ENCODE data around the gene NME7.
A peak's percentile ranks its signal among the peaks of the same experiment; 100 is the strongest.

The NME7 gene

DNA sequence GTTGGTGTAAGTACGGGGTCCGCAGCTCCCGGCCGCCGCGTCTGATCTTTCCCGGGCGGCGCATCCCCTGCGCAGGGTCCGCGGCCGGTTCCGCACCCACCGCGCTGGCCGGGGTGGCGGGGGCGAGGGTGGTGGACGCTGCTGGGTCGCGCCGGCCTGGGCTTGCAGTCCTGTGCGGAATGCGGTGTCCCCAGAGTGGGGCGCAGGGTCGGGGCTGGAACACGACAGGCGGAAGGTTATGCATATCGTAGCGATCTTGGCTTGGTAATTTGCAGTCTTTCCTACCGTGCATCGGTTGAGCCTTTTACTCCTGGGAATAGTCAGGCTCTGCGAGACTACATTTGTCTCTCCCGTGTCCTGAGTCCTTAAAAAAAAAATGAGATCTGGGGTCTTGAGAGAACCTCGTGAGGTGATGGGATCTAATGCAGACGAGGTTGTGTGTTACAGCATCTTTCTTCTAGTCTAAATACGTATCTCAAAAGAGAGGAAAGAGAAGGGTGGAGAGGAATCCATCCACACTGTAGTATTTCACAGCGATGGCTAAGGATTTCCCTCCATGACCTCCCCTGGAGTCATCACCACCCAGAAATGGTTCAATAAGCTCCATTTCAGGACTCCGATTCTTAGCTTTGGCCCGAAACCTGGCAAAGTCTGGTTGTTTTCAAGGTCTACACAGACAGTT, 260.5 kb downstream of the NME7 start:
- in situ Hi-C loops (cut with HindIII; ENCODE audit: low sequenced_read_pairs), result loop anchor here (25.0 kb wide), 1 partner anchor 470 kb away; no protein-coding TSS in a partner anchor
- TF ChIP-seq, protein P1, sequence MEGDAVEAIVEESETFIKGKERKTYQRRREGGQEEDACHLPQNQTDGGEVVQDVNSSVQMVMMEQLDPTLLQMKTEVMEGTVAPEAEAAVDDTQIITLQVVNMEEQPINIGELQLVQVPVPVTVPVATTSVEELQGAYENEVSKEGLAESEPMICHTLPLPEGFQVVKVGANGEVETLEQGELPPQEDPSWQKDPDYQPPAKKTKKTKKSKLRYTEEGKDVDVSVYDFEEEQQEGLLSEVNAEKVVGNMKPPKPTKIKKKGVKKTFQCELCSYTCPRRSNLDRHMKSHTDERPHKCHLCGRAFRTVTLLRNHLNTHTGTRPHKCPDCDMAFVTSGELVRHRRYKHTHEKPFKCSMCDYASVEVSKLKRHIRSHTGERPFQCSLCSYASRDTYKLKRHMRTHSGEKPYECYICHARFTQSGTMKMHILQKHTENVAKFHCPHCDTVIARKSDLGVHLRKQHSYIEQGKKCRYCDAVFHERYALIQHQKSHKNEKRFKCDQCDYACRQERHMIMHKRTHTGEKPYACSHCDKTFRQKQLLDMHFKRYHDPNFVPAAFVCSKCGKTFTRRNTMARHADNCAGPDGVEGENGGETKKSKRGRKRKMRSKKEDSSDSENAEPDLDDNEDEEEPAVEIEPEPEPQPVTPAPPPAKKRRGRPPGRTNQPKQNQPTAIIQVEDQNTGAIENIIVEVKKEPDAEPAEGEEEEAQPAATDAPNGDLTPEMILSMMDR (IDR thresholded peaks at IDR 0.05; ENCODE audit: low read depth, low read length, missing control alignments), result no peak
- peak overlapping the region; percentile 87 for H3K4me3 ChIP-seq (ENCODE audit: low read depth, low read length)
- DNase-seq (ENCODE audit: low read depth), result no peak

DNA sequence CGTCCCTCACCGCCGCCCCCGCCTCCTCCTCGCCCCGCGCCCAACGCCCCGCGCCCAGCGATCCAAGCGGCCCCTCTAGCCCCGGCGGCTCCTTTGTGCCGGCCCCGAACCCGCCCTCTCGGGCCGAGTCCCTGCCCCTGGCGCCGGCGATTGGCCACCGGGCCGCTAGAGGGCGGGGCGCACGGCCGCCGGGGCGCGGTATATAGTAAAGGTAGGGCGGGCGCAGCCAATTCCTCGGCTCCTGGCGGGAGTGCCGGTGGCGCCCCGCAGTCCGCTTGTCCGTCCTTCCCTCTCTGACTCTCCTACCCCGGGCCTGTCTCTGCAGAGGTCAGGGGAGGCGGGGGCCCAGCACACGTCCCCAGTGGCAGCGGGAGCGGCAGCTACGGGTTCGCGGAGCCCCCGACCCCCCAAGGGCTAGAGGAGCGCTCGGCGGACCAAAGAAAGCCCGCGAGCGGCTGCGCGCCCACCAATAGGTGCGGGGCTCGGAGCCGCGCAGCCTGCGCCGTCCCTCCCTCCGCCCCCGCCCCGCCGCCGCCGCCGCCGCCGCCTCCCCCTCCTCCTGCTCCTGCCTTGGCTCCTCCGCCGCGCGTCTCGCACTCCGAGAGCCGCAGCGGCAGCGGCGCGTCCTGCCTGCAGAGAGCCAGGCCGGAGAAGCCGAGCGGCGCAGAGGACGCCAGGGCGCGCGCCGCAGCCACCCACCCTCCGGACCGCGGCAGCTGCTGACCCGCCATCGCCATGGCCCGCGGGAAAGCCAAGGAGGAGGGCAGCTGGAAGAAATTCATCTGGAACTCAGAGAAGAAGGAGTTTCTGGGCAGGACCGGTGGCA, 261.3 kb downstream of the NME7 start, which contains the start of gene ATP1B1:
Gene ATP1B1, plus strand, starts transcription at position 596 of the 826 bp plus-strand sequence. Its CDS starts 140 bp downstream, at position 736.
- in situ Hi-C loops (cut with HindIII; ENCODE audit: low sequenced_read_pairs), result loop anchor here (25.0 kb wide), 1 partner anchor 469 kb away; no protein-coding TSS in a partner anchor
- TF ChIP-seq, protein P1 (IDR thresholded peaks at IDR 0.05; ENCODE audit: low read depth, low read length, missing control alignments), result peak; percentile 41
- peak; percentile 45 for DNase-seq (ENCODE audit: low read depth)
- H3K4me3 ChIP-seq (ENCODE audit: low read depth, low read length), result peak within 1 kb of the TSS; percentile 87

DNA sequence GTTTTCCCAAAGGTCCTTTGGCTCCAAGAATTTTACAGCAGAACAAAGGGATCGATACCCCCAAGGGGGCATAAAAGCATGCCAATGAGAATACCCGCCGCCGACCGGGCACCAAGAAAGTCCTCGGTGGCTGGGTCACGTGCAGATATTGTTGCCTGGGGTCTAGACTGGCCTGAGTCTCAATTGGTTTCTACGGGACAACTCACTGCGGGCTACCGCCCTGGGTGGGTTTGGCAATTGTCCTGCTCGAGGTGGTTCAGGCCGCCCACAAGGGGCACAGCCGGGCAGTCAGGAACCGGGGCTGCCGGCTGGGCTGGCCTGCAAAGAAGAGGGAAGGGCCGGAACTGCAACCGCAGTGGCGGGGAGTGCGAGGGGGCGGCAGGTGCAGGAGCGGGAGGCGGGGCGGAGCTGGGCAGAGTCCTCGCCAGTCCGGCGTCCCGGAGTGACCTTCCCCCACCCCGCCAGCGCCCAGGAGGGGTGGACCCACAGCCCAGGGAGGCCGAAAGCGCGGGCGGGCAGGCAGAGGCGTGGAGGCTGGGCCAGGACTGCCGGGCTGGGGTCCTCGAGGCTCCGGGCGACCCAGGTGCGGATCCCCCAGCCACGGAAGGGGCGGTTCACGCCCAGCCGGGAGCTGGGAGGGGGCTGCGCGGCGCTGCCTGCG, 262.0 kb downstream of the NME7 start:
- peak overlapping the region; percentile 87 for H3K4me3 ChIP-seq (ENCODE audit: low read depth, low read length)
- DNase-seq (ENCODE audit: low read depth), result no peak
- TF ChIP-seq, protein P1 (IDR thresholded peaks at IDR 0.05; ENCODE audit: low read depth, low read length, missing control alignments), result no peak
- in situ Hi-C loops (cut with HindIII; ENCODE audit: low sequenced_read_pairs), result loop anchor here (25.0 kb wide), 1 partner anchor 468 kb away; no protein-coding TSS in a partner anchor

DNA sequence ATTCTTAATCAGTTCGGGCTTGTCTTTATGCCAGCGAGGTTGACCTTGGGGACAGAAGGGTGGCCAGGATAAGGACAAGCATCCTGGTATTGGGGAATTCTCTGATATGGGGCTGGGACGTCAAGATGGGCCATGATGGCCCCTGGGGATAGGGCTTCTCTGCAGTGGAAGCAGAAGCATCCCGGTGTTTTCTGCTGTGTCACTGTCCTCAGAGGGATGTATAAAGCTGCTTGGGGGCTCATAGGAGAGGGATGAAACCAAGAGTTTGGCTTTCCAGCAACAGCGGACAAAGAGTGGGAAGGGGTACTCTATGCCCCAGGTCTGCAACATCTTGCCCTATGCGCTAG, 262.5 kb downstream of the NME7 start:
- in situ Hi-C loops (cut with HindIII; ENCODE audit: low sequenced_read_pairs), result loop anchor here (25.0 kb wide), 1 partner anchor 468 kb away; no protein-coding TSS in a partner anchor
- DNase-seq (ENCODE audit: low read depth), result no peak
- TF ChIP-seq, protein P1 (IDR thresholded peaks at IDR 0.05; ENCODE audit: low read depth, low read length, missing control alignments), result no peak
- H3K4me3 ChIP-seq (ENCODE audit: low read depth, low read length), result no peak overlapping the region

DNA sequence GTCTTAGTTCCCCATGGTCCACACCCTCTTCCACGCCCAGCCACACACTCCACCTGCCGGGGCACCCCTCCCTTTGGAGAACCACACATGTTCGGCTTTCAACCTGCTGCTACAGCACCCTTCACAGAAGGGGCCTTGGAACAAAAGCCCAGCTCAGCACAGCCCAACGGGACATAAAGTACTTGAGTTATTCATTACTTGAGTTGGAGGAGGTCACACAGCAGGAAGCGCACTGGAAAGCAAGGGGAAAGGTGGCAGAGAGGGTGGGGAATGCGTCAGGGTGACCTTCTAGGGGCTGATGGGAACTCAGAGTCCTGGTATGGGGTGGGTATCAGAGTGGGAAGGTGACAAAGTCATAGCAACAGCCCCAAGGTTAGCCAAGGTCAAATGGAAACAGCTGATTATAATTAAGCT, 264.1 kb downstream of the NME7 start:
- in situ Hi-C loops (cut with HindIII; ENCODE audit: low sequenced_read_pairs), result loop anchor here (25.0 kb wide), 1 partner anchor 466 kb away; no protein-coding TSS in a partner anchor
- TF ChIP-seq, protein P1 (IDR thresholded peaks at IDR 0.05; ENCODE audit: low read depth, low read length, missing control alignments), result no peak
- no peak overlapping the region for H3K4me3 ChIP-seq (ENCODE audit: low read depth, low read length)
- DNase-seq (ENCODE audit: low read depth), result no peak

DNA sequence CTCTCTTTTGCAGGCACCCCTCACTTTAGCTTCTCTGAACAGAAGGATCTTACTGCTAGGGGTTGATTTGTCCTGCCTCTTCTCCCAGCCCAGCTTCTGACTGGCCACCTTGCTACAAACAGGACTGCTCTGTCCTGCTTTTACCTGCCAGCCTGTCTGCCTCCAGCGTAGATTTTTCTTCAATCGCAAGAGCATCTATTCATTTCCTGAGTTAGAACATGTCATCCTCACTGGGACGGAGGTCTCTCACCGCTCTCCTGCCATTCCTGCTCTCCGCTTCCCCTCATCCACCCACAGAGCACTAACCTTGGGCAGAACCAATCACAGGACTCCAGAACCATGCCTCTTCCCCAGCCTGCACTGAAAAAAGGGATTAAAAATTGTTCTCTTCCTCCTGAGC, 264.6 kb downstream of the NME7 start:
- in situ Hi-C loops (cut with HindIII; ENCODE audit: low sequenced_read_pairs), result loop anchor here (25.0 kb wide), 1 partner anchor 466 kb away; no protein-coding TSS in a partner anchor
- TF ChIP-seq, protein P1 (IDR thresholded peaks at IDR 0.05; ENCODE audit: low read depth, low read length, missing control alignments), result no peak
- no peak for DNase-seq (ENCODE audit: low read depth)
- no peak overlapping the region for H3K4me3 ChIP-seq (ENCODE audit: low read depth, low read length)

Measured in astrocyte of the cerebellum (primary cell).